GM12878 (cell line): ENCODE measurements around the gene RPL19. TPM values are rescaled to one million over a fixed set of nuclear protein-coding genes. Genes with fewer than 3 reads are reported as not detected.

ENCODE experiments used
- CHD4 ChIP-seq: fragments of 200-600 bp; sonication (generic); IDR thresholded peaks from 2 replicates; pipeline ENCODE4 v1.6.1; 2016; ENCODE audit warnings: mild to moderate bottlenecking
- KDM1A ChIP-seq: fragments of 200-600 bp; sonication (generic); IDR thresholded peaks from 2 replicates; pipeline ENCODE4 v1.6.1; 2016; ENCODE audit warnings: borderline replicate concordance
- PAX5 ChIP-seq: IDR thresholded peaks from 2 replicates; pipeline ENCODE4 v1.6.1; 2011; ENCODE audit warnings: low read depth, low read length, borderline replicate concordance
- PML ChIP-seq: IDR thresholded peaks from 2 replicates; pipeline ENCODE4 v1.6.1; 2012; ENCODE audit warnings: low read length, inconsistent platforms
- POU2F2 ChIP-seq: IDR thresholded peaks from 3 replicates; pipeline ENCODE4 v1.6.1; 2011; ENCODE audit warnings: low read depth, mild to moderate bottlenecking, low read length, borderline replicate concordance
- SMC3 ChIP-seq: IDR thresholded peaks from 2 replicates; pipeline ENCODE4 v1.6.1; 2011; ENCODE audit warnings: low read length, improper control_type of control experiment, borderline replicate concordance
- polyA plus RNA-seq, 11 experiments: library from polyadenylated mRNA; depleted of rRNA in 4 of 11; unstranded in 6 of 11; stranded (reverse) in 5 of 11; fragments of >200 nt; fragmentation: Nextera tagmentation in 4 of 11; fragmentation: Illumina TruSeq in 1 of 11; extraction: Ambion mirVana in 4 of 11; extraction: Trizol in 1 of 11; gene quantifications; 1 replicate in 1 of 11; 2 replicates in 10 of 11; pipeline versions ENCODE4 v1.2.1 to v1.2.3, GENCODE V29; 2011 to 2016; ENCODE audit warnings: inconsistent platforms in 2 of 11, missing spikeins in 2 of 11, low read depth in 1 of 11
- total RNA-seq, 4 experiments: library from RNA; depleted of rRNA in 3 of 4; stranded (reverse); fragments of >200 nt in 3 of 4; fragmentation: Illumina TruSeq in 1 of 4; extraction: Trizol in 1 of 4; gene quantifications; 2 replicates each; pipeline versions ENCODE4 v1.2.1 to v1.2.3, GENCODE V29; 2013 to 2021
- TF ChIP-seq, protein P1 (sequence below): IDR thresholded peaks from 2 replicates; pipeline ENCODE4 v1.6.1; 2012; ENCODE audit warnings: low read depth, low read length, improper control_type of control experiment
- TF ChIP-seq, protein P2 (sequence below): fragments of 450-650 bp; IDR thresholded peaks from 2 replicates; pipeline ENCODE4 v1.6.1; 2017; ENCODE audit warnings: borderline replicate concordance
- TF ChIP-seq, protein P3 (sequence below): fragments of 450-650 bp; IDR thresholded peaks from 2 replicates; pipeline ENCODE4 v1.6.1; 2017; ENCODE audit warnings: mild to moderate bottlenecking

Gene RPL19
- total and polyA plus RNA-seq, 10 of the 15 experiments (the other 5 are each of a cell fraction or from before 2014, with no cell fraction given) = 1,862 to 5,536 (median 3,836) TPM

DNA sequence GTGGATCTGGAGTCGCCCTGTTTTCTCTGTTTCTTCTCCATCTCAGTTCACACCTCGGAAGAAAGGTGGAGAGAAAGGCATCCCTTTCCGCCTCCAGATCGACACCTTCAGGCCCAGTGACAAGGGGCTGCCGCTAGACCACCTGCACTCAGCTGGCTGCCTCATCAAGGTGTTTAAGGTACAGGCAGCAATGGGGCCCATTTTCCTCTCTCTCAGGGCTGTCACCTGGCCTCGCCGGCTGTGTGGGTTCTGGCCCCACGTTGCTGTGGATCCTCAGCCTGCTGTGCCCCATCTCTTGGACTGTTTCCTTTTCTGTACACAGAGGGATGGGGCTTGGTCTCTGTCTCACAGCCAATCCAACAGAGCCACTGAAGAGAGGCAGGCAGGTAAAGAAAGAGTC is 43.1 kb downstream of the RPL19 start (continued):
- TF ChIP-seq, protein P1, sequence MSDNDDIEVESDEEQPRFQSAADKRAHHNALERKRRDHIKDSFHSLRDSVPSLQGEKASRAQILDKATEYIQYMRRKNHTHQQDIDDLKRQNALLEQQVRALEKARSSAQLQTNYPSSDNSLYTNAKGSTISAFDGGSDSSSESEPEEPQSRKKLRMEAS = no peak
- no peak for TF ChIP-seq PML
- TF ChIP-seq SMC3 = no peak
- TF ChIP-seq, protein P2, sequence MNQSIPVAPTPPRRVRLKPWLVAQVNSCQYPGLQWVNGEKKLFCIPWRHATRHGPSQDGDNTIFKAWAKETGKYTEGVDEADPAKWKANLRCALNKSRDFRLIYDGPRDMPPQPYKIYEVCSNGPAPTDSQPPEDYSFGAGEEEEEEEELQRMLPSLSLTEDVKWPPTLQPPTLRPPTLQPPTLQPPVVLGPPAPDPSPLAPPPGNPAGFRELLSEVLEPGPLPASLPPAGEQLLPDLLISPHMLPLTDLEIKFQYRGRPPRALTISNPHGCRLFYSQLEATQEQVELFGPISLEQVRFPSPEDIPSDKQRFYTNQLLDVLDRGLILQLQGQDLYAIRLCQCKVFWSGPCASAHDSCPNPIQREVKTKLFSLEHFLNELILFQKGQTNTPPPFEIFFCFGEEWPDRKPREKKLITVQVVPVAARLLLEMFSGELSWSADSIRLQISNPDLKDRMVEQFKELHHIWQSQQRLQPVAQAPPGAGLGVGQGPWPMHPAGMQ = no peak
- no peak for TF ChIP-seq POU2F2
- TF ChIP-seq CHD4 = no peak
- TF ChIP-seq, protein P3, sequence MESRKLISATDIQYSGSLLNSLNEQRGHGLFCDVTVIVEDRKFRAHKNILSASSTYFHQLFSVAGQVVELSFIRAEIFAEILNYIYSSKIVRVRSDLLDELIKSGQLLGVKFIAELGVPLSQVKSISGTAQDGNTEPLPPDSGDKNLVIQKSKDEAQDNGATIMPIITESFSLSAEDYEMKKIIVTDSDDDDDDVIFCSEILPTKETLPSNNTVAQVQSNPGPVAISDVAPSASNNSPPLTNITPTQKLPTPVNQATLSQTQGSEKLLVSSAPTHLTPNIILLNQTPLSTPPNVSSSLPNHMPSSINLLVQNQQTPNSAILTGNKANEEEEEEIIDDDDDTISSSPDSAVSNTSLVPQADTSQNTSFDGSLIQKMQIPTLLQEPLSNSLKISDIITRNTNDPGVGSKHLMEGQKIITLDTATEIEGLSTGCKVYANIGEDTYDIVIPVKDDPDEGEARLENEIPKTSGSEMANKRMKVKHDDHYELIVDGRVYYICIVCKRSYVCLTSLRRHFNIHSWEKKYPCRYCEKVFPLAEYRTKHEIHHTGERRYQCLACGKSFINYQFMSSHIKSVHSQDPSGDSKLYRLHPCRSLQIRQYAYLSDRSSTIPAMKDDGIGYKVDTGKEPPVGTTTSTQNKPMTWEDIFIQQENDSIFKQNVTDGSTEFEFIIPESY = no peak
- TF ChIP-seq KDM1A = no peak
- TF ChIP-seq PAX5 = no peak
